ENCODE measurements around the gene BAZ2B.

DNA sequence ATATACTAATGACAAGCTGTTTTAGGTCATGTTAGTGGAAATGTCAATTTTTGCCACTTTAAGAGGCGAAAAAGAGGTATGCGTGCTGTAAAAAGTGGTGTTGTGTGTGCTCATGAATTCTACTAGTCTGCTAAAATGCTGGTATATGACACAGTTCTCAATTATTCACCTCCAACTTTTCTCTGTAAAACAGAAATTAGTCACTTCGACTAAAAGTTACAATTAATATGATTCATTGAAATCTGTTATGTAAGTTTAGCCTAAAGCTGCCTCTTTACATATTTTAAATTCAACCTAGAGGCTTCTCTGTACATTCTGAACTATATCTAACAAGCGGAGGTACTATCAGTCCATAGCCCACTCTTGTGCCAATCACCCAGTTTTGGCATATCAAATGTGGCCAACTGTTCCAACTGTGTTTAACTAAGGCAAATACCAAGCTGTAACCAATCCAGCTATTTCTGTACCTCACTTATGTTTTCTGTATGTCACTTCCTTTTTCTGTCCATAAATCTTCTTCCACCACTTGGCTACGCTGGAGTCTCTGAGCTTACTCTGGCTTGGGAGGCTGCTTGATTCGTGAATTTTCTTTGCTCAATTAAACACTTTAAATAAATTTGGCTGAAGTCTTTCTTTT lies 20.8 kb downstream of the BAZ2B start:
- TF ChIP-seq, protein P1, sequence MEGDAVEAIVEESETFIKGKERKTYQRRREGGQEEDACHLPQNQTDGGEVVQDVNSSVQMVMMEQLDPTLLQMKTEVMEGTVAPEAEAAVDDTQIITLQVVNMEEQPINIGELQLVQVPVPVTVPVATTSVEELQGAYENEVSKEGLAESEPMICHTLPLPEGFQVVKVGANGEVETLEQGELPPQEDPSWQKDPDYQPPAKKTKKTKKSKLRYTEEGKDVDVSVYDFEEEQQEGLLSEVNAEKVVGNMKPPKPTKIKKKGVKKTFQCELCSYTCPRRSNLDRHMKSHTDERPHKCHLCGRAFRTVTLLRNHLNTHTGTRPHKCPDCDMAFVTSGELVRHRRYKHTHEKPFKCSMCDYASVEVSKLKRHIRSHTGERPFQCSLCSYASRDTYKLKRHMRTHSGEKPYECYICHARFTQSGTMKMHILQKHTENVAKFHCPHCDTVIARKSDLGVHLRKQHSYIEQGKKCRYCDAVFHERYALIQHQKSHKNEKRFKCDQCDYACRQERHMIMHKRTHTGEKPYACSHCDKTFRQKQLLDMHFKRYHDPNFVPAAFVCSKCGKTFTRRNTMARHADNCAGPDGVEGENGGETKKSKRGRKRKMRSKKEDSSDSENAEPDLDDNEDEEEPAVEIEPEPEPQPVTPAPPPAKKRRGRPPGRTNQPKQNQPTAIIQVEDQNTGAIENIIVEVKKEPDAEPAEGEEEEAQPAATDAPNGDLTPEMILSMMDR (conservative IDR thresholded peaks at IDR 0.05): no peak
- TF ChIP-seq EZH2 (IDR thresholded peaks at IDR 0.05; ENCODE audit: low read depth): no peak

Data from PC-9 (cell line).